HG03025 (cell line): ENCODE results near the gene PPP1R7.

Source experiments
- ATAC-seq: cut with Tn5 transposase; IDR thresholded peaks from one replicate; pipeline ENCODE4 v1.9.1; 2021; ENCODE audit warnings: mild to moderate bottlenecking, moderate library complexity; ENCODE audit not compliant: unreplicated experiment, low FRiP score

The PPP1R7 gene

DNA sequence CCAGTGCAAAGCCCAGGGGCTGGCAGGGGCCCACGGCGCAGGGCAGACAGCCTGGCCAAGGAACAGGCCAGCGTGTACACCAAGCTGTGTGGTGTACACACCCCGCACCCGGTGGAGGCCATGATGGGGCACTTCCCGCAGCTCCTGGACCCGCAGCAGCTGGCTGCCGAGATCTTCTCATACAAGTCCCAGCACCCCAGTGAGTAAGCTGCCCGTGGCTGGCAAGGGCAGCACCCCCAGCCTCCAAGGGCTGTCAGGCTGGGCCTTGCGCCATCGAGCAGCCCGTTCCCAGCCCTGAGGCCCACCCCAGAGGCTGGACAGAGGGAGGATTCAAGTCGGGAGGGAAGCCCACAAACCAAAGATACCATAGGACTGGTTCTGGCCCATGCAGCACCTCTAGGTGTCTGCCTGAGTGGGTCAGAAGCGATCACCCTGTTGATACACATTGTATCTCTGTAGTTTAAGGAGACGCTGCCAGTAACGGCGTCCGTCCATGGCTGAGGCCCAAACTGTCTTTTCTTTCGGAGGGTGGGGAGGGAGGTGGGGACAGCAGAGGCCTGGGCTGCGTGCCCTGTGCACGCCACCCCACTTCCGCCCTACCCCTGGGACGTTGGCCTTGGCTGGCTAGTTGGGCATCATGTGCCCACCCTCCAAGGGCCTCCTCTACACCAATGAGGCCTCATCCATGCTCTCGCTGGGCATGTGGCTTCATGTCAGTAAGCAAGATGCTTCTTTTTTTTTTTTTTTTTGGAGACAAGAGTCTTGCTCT lies 31.3 kb upstream of the PPP1R7 start:
- ATAC-seq = no peak

DNA sequence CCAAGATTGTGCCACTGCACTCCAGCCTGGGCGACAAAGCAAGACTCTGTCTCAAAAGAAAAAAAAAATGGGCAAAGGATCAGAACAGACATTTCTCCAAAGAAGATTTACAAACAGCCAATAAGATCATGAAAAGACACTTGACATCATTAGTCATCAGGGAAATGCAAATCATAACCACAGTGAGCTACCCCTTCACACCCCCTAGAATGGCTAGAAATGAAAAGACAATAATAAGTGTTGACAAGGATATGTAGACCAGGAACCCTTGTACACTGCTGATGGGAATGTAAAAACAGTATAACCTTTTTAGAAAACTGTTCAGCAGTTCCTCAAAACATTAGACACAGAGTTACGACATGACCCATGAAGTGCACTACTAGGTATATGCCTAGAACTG lies 29.8 kb upstream of the PPP1R7 start:
- ATAC-seq = no peak

DNA sequence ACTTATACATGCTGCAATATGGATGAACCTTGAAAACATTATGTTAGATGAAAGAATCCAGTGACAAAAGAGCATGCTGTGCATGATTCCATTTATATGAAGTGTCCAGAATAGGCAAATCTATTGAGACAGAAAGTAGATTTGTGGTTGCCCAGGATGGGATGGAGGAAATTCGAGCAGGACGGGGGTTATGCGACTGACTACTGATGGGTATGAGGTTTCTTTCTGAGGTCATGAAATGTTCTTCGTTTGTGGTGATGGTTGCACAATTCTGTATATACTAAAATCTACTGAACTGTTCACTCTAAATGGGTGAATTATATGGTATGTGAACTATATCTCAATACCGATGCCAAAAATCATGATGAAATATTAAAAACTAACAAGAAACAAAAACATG lies 29.3 kb upstream of the PPP1R7 start:
- ATAC-seq = no peak

DNA sequence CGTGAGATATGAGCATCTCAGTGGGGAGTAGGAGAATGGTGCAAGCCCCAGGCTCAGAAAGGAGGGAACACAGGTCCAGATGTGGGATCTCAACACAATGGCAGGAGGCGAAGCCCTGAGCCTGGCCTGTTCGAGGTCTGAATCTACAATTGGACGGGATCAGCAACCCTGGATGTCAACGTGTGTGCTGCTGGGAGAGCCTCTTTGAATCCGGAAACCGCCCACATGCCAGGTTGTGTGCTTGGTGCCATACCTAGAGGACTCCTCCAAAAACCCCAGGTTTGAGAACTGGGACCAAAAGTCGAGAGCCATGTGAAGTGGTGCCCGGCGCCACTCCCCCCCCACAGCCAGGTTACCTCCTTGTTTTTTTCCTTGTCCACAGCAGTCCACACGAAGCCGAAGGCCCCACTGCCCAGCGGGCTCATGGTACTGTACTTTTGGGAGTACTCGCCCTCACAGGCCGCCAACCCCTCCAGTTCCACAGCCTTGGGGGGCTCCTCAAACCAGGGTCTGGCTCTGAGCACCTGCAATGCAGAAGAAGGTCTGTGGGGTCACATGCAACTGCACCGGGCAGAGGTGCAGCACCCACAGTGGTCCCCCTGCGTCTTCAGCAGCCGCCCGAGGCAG lies 27.8 kb upstream of the PPP1R7 start:
- no peak for ATAC-seq

DNA sequence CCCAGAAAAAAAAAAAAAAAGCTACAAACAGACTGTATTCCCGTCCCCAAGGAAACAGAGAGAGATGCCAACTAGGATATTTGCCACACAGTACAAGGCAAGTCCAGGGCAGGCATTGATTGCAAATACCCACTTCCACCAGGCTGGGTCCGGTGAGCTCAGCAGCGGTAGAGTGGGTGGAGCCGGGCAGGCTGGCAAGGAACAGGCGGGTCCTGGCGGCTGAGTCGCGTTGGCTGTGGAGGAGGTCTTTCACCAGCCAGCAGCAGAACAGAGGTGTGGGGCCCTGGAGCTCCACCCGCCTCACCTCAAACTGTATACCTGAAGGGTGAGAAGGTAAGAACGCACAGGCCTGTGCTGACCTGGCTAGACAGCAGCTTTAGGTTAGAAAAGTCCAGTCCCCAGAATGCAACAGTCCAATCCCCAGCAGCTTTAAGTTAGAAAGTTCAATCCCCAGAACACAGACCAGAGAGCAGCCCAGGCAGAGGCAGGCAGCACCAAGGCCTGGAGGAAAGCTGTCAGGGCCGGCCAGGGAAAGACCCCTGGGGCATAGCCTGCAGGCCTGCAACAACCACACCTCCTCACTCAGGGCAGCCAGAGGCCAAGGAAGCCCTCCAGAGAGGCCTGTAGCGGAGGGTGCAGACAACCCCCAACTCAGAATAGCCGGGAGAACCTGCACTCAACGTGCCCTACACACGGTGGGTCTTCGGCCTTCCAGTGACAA lies 26.3 kb upstream of the PPP1R7 start:
- ATAC-seq = no peak

DNA sequence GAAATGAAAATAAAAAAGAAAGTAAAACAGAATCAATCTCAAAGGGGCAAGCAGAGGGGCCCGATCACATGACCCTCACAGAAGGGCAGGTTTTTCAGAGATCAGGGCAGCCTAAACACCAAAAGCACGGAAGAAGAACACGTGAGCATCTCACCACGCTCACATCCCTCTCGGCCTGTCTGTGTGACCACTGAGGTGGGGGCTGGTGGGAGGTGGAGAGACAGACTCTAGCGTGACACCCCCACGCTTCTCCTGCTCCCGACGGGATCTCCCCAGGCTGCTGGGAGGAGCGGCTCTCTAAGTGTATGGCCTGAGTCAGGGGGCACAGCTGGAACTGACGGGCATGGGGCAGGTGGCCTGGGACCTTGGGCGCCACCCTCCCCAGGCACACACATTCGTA lies 24.6 kb upstream of the PPP1R7 start:
- ATAC-seq = no peak

DNA sequence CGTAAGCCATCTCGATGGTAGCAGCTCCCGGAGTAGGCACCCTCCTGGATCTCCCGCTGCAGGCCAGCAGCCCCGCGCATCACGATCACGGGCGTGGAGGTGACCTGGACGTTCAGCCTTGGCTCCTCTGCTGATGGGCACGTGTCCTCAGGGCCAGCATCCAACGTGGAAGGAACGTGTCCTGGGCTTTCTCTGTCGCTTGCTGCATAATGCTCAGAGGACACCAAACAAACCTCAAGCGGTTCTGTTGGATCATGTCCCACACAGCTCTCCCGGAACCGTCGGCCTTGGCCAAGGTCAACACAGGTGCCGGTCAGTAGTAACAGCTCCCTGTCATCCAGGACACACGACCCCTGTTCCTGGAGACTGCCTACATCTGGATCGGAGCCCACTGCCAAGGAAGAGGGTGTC lies 24.1 kb upstream of the PPP1R7 start:
- no peak for ATAC-seq

DNA sequence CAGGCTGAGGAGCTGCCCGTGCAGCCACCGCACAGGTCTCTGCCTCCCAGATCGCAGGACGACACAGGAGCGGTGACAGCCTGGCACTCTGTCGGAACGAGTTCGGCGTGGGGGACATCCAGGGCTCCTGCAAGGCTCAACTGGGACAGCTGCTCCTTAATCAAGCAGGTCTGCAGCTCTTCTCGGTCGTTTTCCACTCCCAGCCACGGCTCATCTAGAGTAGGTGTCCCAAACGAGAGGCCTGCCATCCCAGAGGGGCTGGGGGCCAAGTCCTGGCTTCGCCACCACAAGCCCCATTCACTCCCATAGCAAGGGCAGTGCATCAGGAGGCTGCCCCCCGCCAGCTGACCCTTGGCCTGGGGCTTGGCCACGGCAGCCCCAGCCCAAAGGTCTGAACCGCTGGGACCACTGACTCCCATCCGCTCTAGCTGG lies 23.5 kb upstream of the PPP1R7 start:
- no peak for ATAC-seq

DNA sequence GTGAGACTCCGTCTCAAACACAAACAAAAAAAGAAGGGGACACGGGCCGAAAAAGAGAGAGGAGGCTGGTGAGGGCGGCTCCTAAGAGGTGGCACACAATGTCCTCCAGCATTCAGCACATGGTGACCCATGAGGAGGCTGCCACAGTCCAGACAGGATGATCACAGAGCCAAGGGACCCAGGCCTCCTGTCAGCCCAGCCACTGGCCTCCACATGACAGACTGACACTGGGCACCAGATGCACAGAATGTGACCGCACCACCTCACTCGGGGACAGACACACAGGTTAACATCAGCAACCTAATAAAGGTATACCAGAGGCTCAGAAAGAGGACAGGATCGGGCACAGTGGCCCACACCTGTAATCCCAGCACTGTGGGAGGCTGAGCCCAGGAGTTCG lies 22.0 kb upstream of the PPP1R7 start:
- ATAC-seq = no peak

DNA sequence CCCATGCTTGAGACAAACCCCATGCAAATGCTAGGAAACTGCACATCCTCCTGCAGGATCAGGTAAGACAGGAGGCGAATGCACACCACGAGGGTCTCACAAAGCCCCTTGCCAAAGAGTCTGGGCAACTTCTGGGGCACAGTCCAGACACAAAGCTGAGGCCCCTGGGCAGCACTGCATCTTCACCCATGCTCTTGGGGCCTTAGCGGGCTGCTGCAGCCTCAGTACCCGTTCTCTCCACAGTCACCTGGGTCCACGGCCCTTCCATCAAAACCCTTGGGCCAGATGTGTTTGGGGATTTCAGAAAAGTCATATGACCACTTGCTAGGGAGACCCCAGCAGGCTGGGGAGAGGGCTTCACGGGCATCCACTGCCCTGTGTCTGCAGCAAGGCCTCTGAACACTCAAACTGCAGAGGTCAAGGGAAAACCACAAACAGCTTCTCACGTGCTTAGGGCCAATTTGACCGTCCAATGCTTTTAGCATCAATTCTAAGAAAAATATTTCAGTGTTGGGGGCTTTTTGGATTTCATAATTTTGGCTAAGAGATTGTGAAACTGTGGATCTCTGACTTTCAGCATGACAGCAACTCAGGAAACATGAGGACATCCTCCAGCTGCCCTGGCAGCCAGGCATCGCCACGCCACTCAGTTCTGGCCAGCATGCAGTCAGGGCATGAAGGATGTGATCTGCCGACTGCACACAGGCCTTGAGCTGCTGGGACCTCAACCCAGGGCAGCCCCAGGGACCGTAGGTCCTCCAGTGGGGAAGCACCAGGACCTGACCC lies 21.0 kb upstream of the PPP1R7 start:
- ATAC-seq = no peak

DNA sequence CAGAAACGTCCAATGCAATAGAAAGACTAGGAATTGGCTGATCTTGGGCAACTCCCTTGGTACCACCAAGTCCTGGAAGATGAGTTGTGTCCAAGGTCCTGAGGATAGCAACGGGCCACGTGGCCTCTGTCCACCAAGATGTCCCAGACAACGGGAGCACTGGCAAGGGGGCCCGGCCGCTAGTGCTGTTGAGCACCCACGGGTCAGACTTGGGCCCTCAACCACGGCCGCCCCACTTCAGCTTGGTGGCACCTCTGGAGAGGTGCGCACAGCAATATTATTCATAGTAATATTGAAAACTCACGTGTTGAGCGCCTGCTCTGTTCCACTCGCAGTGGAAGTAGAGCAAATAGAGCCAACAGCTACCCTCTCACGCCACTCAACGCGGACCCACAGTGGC lies 20.0 kb upstream of the PPP1R7 start:
- ATAC-seq = no peak

- no peak for ATAC-seq
Measured at GRCh38 chr2:241131531-241131930, 18.7 kb upstream of the PPP1R7 start.

DNA sequence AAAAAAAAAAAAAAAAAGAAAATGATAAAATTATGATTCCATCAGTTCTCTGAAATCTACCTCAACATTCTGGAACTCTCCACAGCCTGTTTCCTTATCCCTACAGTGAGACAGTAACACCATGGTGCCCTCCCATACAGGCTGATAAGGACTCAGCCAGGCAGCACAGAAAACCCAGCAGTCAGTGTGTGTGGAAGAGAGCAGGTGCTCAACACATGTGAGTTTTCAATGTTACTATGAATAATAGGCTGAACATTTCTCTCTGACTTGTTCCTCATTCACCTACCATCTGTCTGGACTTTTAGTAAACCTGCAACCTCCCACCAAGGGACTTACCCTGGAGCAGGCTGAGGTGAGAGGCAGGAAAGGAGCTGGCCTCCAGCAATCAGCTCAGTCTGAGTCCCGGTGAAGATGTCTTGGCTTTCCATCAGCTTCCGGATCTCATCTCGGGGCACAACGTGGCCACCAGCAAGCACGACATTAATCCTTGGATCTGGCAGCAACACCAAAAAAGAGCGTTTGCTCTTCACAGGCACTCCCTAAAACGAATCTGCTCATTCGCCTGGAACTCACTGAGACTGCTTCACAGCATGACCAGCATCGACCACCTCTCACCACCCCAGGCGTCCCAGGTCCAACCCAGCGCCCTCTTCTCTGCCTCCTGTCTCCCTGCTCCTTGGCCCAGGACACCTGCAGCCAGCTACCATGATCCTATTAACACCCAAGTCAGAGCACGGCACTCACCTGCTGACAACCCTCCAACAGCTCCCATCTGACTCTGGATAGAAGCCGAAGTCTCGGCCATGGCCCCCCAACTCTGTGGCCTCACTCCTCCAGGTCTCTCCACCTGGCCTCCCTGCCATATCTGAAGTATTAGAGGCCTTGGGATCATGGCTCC lies 17.5 kb upstream of the PPP1R7 start:
- ATAC-seq = no peak

DNA sequence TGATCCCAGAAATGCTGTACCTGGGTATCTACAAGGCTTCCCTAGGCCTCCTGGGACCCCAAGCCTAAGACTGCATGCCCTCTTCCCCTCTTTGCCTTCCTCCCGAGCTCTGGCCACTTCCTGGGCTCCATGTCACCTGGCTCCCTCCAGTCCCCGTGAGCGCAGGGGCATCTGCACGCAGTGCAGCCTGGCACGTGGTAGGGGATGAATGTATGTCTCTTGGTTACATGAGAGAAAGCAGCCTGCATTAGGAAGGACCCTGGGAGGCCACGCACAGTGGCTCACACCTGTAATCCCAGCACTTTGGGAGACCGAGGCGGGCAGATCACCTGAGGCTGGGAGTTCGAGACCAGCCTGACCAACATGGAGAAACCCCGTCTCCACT lies 16.8 kb upstream of the PPP1R7 start:
- ATAC-seq = no peak

DNA sequence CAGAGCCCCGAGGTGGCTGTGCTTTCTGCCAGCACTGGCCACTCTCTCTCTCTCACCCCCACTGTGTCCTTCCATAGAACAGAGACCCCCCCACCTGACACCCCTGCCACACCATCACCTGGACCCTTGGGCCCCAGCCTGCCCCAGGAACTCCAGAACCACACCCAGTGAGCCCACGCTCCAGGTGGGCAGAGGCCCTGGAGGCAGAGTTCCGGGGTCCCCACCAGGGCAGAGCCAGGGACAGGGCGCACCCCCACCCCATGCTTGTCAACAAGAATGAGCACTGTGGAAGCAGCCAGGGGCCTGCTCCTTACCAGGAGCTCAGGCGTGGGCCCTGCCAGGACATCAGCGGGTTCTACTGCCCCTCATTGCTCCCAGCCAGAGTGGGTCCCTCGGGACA lies 15.6 kb upstream of the PPP1R7 start:
- ATAC-seq = no peak

- no peak for ATAC-seq
Measured at GRCh38 chr2:241135737-241136136, 14.5 kb upstream of the PPP1R7 start.

GRCh38 chr2:241136191-241136590 lies 14.1 kb upstream of the PPP1R7 start:
- no peak for ATAC-seq

DNA sequence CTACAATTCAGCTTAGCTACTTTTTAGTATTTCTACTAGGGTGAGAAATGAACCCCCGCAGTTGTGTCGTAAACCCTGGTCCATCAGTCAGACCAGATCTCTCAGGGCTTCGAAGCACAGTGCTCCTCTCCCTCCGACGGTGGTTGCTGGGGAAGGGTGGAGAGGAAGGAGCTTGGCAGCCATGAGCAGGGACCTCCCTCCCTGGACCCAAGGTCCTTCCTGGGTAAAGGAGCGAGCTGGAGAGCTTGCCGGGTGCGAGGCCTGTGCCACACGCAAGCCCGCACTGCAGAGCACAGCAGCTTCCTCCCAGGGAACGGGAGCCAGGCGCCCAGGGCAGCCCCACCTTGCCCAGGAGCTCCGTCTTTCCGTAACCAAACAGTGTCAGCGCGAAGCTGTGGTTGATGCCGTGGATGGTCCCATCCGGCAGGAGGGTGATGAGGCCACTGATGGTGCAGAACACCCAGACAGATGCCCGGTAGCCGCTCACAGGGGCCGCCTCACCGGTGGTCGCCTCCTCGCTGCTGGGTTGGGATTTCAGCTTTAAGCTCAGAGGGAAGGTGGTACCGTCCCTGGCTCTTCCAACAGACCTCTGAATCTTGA lies 13.5 kb upstream of the PPP1R7 start:
- ATAC-seq = no peak
